Stimulated activated naive CD8-positive, alpha-beta T cell treated with anti-CD3 and anti-CD28 coated beads, Interleukin-15, Interleukin-2, amounts not matched to agents 100 ng/mL and 50 ng/mL, for 24 hours (primary cell): Measurements from ENCODE around the gene MOB2.

Source experiments
- H3K27ac Mint-ChIP-seq: one replicate; pipeline ENCODE4 v1.8.0; 2021; ENCODE audit warnings: mild to moderate bottlenecking, mixed read lengths
- H3K27me3 Mint-ChIP-seq: one replicate; pipeline ENCODE4 v1.8.0; 2021; ENCODE audit warnings: mixed read lengths
- H3K36me3 Mint-ChIP-seq: one replicate; pipeline ENCODE4 v1.8.0; 2021; ENCODE audit warnings: low read depth, mixed read lengths
- H3K4me1 Mint-ChIP-seq: one replicate; pipeline ENCODE4 v1.8.0; 2021; ENCODE audit warnings: low read depth, mixed read lengths
- H3K4me3 Mint-ChIP-seq: one replicate; pipeline ENCODE4 v1.8.0; 2021; ENCODE audit warnings: mild to moderate bottlenecking, mixed read lengths
- H3K9me3 Mint-ChIP-seq: one replicate; pipeline ENCODE4 v1.8.0; 2021; ENCODE audit warnings: mixed read lengths

MOB2 gene

GRCh38 chr11:1488575-1489180 is 2.1 kb upstream of the MOB2 start:
- Mint-ChIP-seq H3K36me3 (no peaks in the 10 kb centered on the region), H3K9me3 (no peaks in the 10 kb centered on the region), H3K4me3 (no peak overlapping the region), H3K4me1 (peaks cover 40% of the 10 kb centered on the region), H3K27me3 (no peaks in the 10 kb centered on the region), H3K27ac (no peak overlapping the region)

- Mint-ChIP-seq H3K9me3 (no peaks in the 10 kb centered on the region), H3K4me3 (no peak overlapping the region), H3K4me1 (peaks cover 35% of the 10 kb centered on the region), H3K27me3 (no peaks in the 10 kb centered on the region), H3K36me3 (no peaks in the 10 kb centered on the region), H3K27ac (no peak overlapping the region)
These were observed 1.4 kb upstream of the MOB2 start for GRCh38 chr11:1487851-1488574.

- Mint-ChIP-seq H3K36me3 (no peaks in the 10 kb centered on the region), H3K4me1 (peaks cover 27% of the 10 kb centered on the region), H3K27ac (no peak overlapping the region), H3K4me3 (no peak overlapping the region), H3K9me3 (no peaks in the 10 kb centered on the region), H3K27me3 (no peaks in the 10 kb centered on the region)
These were observed 692 bp upstream of the MOB2 start for GRCh38 chr11:1487091-1487850.

- Mint-ChIP-seq H3K4me1 (peaks cover 26% of the 10 kb centered on the region), H3K27me3 (no peaks in the 10 kb centered on the region), H3K27ac (no peak overlapping the region), H3K9me3 (no peaks in the 10 kb centered on the region), H3K4me3 (no peak overlapping the region), H3K36me3 (no peaks in the 10 kb centered on the region)
These were observed 1.1 kb downstream of the MOB2 start for GRCh38 chr11:1485504-1485885.

GRCh38 chr11:1484695-1485503 is 1.7 kb downstream of the MOB2 start:
- H3K27me3 Mint-ChIP-seq, result no peaks in the 10 kb centered on the region
- no peaks in the 10 kb centered on the region for H3K9me3 Mint-ChIP-seq
- H3K4me1 Mint-ChIP-seq, result peaks cover 26% of the 10 kb centered on the region
- H3K27ac Mint-ChIP-seq, result no peak overlapping the region
- no peak overlapping the region for H3K4me3 Mint-ChIP-seq
- no peaks in the 10 kb centered on the region for H3K36me3 Mint-ChIP-seq

GRCh38 chr11:1484061-1484671 is 2.4 kb downstream of the MOB2 start:
- Mint-ChIP-seq H3K9me3 (no peaks in the 10 kb centered on the region), H3K27ac (no peak overlapping the region), H3K4me1 (peaks cover 23% of the 10 kb centered on the region), H3K4me3 (no peak overlapping the region), H3K27me3 (no peaks in the 10 kb centered on the region), H3K36me3 (no peaks in the 10 kb centered on the region)

GRCh38 chr11:1483445-1483961 is 3.1 kb downstream of the MOB2 start:
- no peaks in the 10 kb centered on the region for H3K9me3 Mint-ChIP-seq
- H3K36me3 Mint-ChIP-seq, result no peaks in the 10 kb centered on the region
- H3K4me3 Mint-ChIP-seq, result no peak overlapping the region
- peaks cover 20% of the 10 kb centered on the region for H3K4me1 Mint-ChIP-seq
- H3K27me3 Mint-ChIP-seq, result no peaks in the 10 kb centered on the region
- H3K27ac Mint-ChIP-seq, result no peak overlapping the region

- Mint-ChIP-seq H3K27ac (no peak overlapping the region), H3K4me1 (peaks cover 19% of the 10 kb centered on the region), H3K9me3 (no peaks in the 10 kb centered on the region), H3K4me3 (no peak overlapping the region), H3K36me3 (peaks cover 2% of the 10 kb centered on the region), H3K27me3 (no peaks in the 10 kb centered on the region)
These were observed 3.8 kb downstream of the MOB2 start for GRCh38 chr11:1482581-1483444.

- Mint-ChIP-seq H3K27ac (no peak overlapping the region), H3K4me3 (no peak overlapping the region), H3K36me3 (peaks cover 8% of the 10 kb centered on the region), H3K27me3 (no peaks in the 10 kb centered on the region), H3K9me3 (no peaks in the 10 kb centered on the region), H3K4me1 (peaks cover 14% of the 10 kb centered on the region)
These were observed 4.6 kb downstream of the MOB2 start for GRCh38 chr11:1481861-1482441.

GRCh38 chr11:1481483-1481825 is 5.1 kb downstream of the MOB2 start:
- no peaks in the 10 kb centered on the region for H3K9me3 Mint-ChIP-seq
- peaks cover 14% of the 10 kb centered on the region for H3K4me1 Mint-ChIP-seq
- H3K4me3 Mint-ChIP-seq, result no peak overlapping the region
- H3K36me3 Mint-ChIP-seq, result peaks cover 8% of the 10 kb centered on the region
- no peak overlapping the region for H3K27ac Mint-ChIP-seq
- no peaks in the 10 kb centered on the region for H3K27me3 Mint-ChIP-seq

GRCh38 chr11:1480555-1481482 is 5.8 kb downstream of the MOB2 start:
- no peaks in the 10 kb centered on the region for H3K27me3 Mint-ChIP-seq
- H3K4me3 Mint-ChIP-seq, result no peak overlapping the region

GRCh38 chr11:1480191-1480554 is 6.4 kb downstream of the MOB2 start:
- no peaks in the 10 kb centered on the region for H3K9me3 Mint-ChIP-seq
- H3K27me3 Mint-ChIP-seq, result no peaks in the 10 kb centered on the region
- H3K36me3 Mint-ChIP-seq, result peaks cover 8% of the 10 kb centered on the region
- peaks cover 3% of the 10 kb centered on the region for H3K4me1 Mint-ChIP-seq
- H3K27ac Mint-ChIP-seq, result no peak overlapping the region
- no peak overlapping the region for H3K4me3 Mint-ChIP-seq

More at GRCh38 chr11:1480555-1481482, 5.8 kb downstream of the MOB2 start:
- no peaks in the 10 kb centered on the region for H3K9me3 Mint-ChIP-seq
- peaks cover 8% of the 10 kb centered on the region for H3K4me1 Mint-ChIP-seq
- H3K27ac Mint-ChIP-seq, result no peak overlapping the region
- peaks cover 8% of the 10 kb centered on the region for H3K36me3 Mint-ChIP-seq
